ENCODE data around the gene LILRB1.

The LILRB1 gene

DNA sequence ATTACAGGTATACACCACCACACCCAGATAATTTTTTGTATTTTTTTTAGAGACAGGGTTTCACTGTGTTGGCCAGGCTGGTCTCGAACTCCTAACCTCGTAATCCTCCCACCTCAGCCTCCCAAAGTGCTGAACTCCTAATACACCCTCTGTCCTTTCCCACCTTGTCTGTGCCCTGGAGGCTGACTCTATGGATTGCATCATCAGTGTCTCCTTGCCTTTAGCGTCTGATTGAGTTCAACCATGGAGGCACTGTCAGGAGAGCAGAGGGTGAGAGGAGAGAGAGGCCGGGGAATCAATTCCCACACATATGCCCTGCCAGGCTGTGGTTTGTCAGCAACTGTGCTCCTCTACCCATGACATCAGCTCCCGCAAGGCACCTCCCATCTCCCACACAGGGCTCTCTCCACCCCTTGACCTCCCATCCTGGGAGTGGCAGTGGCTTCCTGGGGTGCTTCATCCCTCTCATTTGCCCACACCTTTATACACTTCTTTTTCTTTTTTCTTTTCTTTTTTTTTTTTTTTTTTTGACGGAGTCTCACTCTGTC lies 19.9 kb downstream of the LILRB1 start:
- Histone ChIP-seq H3K9ac (ENCODE audit: low read depth, low read length) (no peak overlapping the region), H3K27me3 (ENCODE audit: control insufficient read depth, insufficient read depth, low read length) (no peaks in the 10 kb centered on the region), H3K36me3 (ENCODE audit: insufficient read depth, low read length) (no peaks in the 10 kb centered on the region), H3K9me3 (replicated peaks; ENCODE audit: low read length) (peaks cover 8% of the 10 kb centered on the region), H3K4me1 (ENCODE audit: control insufficient read depth, insufficient read depth, low read length) (no peaks in the 10 kb centered on the region), H3K4me3 (ENCODE audit: low read length) (no peak overlapping the region), H3K4me2 (ENCODE audit: low read length) (no peak overlapping the region)

DNA sequence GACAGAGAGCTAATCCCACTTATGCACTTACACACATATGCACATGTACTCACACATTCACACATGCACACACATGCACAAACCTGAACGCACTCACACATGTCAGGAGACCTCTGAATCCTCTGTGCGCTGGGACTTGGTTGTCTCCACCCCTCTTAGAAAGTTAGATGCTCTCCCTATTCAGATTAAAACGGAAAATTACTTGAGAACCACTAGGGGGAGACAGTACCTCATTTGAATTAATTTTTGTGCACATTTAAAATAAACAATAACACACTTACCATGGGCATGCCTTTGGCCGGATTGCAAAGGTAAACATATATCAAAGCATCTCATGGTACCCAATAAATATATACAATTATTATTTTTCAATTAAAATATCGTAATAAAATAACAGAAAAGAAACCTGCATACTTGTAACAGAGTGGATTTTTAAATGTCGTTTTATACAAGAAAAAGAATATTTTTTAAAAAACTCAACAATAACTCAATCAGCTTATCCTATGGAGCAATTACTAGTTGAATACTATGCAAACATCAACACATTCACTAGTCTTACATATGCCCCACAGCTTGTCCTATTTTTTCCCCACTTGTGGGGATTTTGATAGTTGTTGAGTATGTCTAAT lies 23.0 kb downstream of the LILRB1 start:
- no peak overlapping the region for H3K4me3 ChIP-seq (ENCODE audit: low read length)
- no peaks in the 10 kb centered on the region for H3K36me3 ChIP-seq (ENCODE audit: insufficient read depth, low read length)
- no peak overlapping the region for H3K9ac ChIP-seq (ENCODE audit: low read depth, low read length)
- no peaks in the 10 kb centered on the region for H3K27me3 ChIP-seq (ENCODE audit: control insufficient read depth, insufficient read depth, low read length)
- no peak overlapping the region for H3K4me2 ChIP-seq (ENCODE audit: low read length)
- H3K9me3 ChIP-seq (replicated peaks; ENCODE audit: low read length) = peaks cover 7% of the 10 kb centered on the region
- H3K4me1 ChIP-seq (ENCODE audit: control insufficient read depth, insufficient read depth, low read length) = no peaks in the 10 kb centered on the region

DNA sequence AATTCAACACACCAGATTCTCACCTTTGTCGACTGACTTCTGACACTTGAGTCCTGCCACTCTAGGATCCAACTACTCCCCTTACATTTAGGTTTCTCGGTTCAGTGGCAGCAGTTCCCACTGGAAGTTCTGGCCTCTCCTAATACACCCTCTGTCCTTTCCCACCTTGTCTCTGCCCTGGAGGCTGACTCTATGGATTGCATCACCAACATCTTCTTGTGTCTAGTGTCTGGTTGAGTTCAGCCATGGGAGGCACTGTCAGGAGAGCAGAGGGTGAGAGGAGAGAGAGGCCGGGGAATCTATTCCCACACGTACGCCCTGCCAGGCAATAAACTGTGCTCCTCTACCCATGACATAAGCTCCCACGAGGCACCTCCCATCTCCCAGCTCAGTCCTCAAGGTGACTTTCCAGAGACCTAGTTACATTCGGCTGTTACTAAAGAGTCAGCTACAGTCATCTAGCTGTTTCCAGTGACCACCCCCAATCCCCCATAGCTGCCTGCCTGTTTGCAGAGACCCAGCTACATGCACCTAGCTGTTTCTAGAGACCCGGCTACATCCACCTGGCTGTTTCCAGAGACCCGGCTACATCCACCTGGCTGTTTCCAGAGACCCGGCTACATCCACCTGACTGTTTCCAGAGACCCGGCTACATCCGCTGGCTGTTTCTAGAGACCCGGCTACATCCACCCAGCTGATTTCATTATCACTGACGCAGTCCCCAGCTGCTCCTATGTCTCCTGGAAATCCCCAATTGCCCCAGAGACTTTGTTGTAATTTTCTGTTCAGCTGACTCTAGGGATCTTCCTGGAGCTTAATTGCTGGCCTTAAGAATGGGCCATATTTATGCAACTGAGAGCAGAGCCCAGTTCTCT lies 24.4 kb downstream of the LILRB1 start:
- Histone ChIP-seq H3K9ac (ENCODE audit: low read depth, low read length) (no peak overlapping the region), H3K4me1 (ENCODE audit: control insufficient read depth, insufficient read depth, low read length) (no peaks in the 10 kb centered on the region), H3K27me3 (ENCODE audit: control insufficient read depth, insufficient read depth, low read length) (no peaks in the 10 kb centered on the region), H3K4me2 (ENCODE audit: low read length) (no peak overlapping the region), H3K4me3 (ENCODE audit: low read length) (no peak overlapping the region), H3K36me3 (ENCODE audit: insufficient read depth, low read length) (no peaks in the 10 kb centered on the region), H3K9me3 (replicated peaks; ENCODE audit: low read length) (peaks cover 7% of the 10 kb centered on the region)

DNA sequence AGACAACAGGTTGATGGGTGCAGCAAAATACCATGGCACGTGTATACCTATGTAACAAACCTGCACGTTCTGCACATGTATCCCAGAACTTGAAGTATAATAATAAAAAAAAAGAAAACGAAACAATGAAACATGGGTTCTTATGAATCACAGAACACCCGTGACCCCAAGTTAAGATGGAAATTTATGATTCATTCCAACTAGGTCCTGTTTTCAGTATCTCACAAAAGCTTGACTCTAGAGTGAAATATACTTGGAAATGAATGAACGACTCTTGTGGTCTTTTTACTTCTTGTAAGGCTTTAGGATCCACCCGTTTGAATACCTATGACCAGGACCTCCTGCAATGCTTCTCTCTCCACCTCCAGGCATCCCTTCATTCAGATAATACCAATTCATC lies 29.0 kb downstream of the LILRB1 start:
- H3K4me2 ChIP-seq (ENCODE audit: low read length) = no peak overlapping the region
- H3K4me1 ChIP-seq (ENCODE audit: control insufficient read depth, insufficient read depth, low read length) = no peaks in the 10 kb centered on the region
- no peak overlapping the region for H3K4me3 ChIP-seq (ENCODE audit: low read length)
- peaks cover 5% of the 10 kb centered on the region for H3K9me3 ChIP-seq (replicated peaks; ENCODE audit: low read length)
- H3K36me3 ChIP-seq (ENCODE audit: insufficient read depth, low read length) = no peaks in the 10 kb centered on the region
- H3K27me3 ChIP-seq (ENCODE audit: control insufficient read depth, insufficient read depth, low read length) = no peaks in the 10 kb centered on the region
- H3K9ac ChIP-seq (ENCODE audit: low read depth, low read length) = no peak overlapping the region

DNA sequence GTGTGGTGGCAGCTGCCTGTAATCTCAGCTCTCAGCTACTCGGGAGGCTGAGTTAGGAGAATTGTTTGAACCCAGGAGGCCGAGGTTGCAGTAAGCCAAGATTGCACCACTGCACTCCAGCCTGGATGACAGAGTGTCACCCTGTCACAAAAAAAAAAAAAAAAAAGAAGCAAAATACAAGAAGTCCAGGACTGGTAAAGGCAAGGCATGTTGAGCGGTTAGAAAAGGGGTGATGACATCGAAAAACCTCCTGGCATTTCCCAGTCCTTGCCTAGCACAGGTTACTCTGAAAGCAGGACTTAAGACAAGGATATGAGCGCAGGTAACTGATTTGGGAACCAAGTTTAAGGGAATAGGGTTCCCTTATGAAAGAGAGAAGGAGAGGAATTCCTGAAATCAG lies 30.0 kb downstream of the LILRB1 start:
- Histone ChIP-seq H3K9ac (ENCODE audit: low read depth, low read length) (no peak overlapping the region), H3K27me3 (ENCODE audit: control insufficient read depth, insufficient read depth, low read length) (no peaks in the 10 kb centered on the region), H3K4me2 (ENCODE audit: low read length) (no peak overlapping the region), H3K9me3 (replicated peaks; ENCODE audit: low read length) (peaks cover 15% of the 10 kb centered on the region), H3K36me3 (ENCODE audit: insufficient read depth, low read length) (no peaks in the 10 kb centered on the region), H3K4me1 (ENCODE audit: control insufficient read depth, insufficient read depth, low read length) (no peaks in the 10 kb centered on the region), H3K4me3 (ENCODE audit: low read length) (no peak overlapping the region)

DNA sequence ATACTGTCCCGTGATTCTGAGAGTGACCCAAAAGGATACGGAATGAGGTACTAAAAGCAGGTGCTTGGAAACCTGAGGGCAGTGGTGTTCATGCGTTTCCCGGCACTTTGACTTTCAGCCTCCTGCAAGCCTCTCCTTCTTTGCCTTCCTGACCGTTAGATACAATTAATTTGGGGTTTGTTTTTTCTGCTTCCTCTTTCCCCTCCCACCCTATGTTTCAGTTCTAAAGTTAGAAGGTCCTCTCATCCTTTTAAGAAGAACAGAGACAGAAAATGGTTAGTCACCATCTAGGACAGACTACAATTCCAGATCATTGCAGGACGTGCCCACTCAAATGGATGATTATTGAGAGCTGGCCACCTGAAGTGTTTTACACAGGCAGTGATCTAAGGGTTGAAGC lies 30.7 kb downstream of the LILRB1 start:
- peaks cover 15% of the 10 kb centered on the region for H3K9me3 ChIP-seq (replicated peaks; ENCODE audit: low read length)
- no peak overlapping the region for H3K9ac ChIP-seq (ENCODE audit: low read depth, low read length)

DNA sequence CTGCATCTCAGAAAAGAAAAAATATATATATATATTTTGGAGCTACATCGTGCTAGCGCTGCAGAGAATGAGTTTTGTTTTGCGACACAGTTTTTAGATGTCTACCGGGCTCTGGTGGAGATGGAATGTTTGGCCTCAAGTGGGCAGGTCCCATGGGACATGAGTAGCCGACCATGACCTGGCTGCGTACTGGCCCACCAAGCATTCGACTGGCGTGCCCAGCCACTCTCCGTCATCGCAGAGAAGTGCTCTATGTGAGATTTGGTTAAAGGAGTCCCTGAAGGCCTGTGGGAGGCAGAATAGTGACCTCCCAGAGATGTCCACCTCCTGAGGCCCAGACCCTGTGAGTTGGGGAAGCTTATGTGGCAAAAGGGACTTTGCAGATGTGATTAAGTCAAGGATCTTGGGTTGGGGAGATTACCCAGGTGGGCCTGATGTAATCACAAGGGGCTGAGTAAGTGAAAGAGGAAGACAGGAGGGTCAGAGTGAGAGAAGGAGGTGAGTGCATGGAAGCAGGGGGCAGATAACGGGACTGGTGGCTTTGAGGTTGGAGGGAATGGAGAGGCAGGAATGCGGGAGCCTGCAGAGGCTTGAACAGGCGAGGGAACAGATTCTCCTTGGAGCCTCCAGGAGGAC lies 31.7 kb downstream of the LILRB1 start:
- Histone ChIP-seq H3K36me3 (ENCODE audit: insufficient read depth, low read length) (no peaks in the 10 kb centered on the region), H3K4me1 (ENCODE audit: control insufficient read depth, insufficient read depth, low read length) (no peaks in the 10 kb centered on the region), H3K27me3 (ENCODE audit: control insufficient read depth, insufficient read depth, low read length) (no peaks in the 10 kb centered on the region), H3K9me3 (replicated peaks; ENCODE audit: low read length) (peaks cover 15% of the 10 kb centered on the region), H3K9ac (ENCODE audit: low read depth, low read length) (no peak overlapping the region), H3K4me2 (ENCODE audit: low read length) (no peak overlapping the region), H3K4me3 (ENCODE audit: low read length) (no peak overlapping the region)

More for the DNA sequence above, 30.7 kb downstream of the LILRB1 start:
- Histone ChIP-seq H3K4me2 (ENCODE audit: low read length) (no peak overlapping the region), H3K4me3 (ENCODE audit: low read length) (no peak overlapping the region), H3K36me3 (ENCODE audit: insufficient read depth, low read length) (no peaks in the 10 kb centered on the region), H3K27me3 (ENCODE audit: control insufficient read depth, insufficient read depth, low read length) (no peaks in the 10 kb centered on the region), H3K4me1 (ENCODE audit: control insufficient read depth, insufficient read depth, low read length) (no peaks in the 10 kb centered on the region)

DNA sequence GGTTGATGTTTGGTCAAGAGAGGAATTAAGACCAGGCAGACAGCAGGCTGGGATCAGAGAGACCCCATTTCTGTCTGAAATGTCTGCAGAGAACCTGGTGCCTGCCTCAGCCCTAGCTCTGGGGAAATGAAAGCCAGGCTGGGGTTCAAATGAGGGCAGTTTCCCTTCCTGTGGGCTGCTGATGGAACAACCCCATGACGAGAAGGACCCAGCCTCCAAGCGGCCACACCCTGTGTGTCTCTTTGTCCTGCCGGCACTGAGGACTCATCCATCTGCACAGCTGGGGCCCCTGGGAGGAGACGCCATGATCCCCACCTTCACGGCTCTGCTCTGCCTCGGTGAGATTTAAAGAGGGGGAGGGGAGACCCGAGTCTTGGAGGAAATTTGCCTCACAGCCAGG lies 32.4 kb downstream of the LILRB1 start, which contains the start of gene LILRB4:
LILRB4 (plus strand) TSS at position 256 of the 400 bp plus-strand sequence; CDS start at position 305, 49 bp downstream.
- Histone ChIP-seq H3K27me3 (ENCODE audit: control insufficient read depth, insufficient read depth, low read length) (no peaks in the 10 kb centered on the region), H3K4me1 (ENCODE audit: control insufficient read depth, insufficient read depth, low read length) (no peaks in the 10 kb centered on the region), H3K4me3 (ENCODE audit: low read length) (no peak within 1 kb of the TSS), H3K9ac (ENCODE audit: low read depth, low read length) (no peak within 1 kb of the TSS), H3K9me3 (replicated peaks; ENCODE audit: low read length) (peaks cover 15% of the 10 kb centered on the region), H3K4me2 (ENCODE audit: low read length) (no peak within 1 kb of the TSS), H3K36me3 (ENCODE audit: insufficient read depth, low read length) (no peaks in the 10 kb centered on the region)

DNA sequence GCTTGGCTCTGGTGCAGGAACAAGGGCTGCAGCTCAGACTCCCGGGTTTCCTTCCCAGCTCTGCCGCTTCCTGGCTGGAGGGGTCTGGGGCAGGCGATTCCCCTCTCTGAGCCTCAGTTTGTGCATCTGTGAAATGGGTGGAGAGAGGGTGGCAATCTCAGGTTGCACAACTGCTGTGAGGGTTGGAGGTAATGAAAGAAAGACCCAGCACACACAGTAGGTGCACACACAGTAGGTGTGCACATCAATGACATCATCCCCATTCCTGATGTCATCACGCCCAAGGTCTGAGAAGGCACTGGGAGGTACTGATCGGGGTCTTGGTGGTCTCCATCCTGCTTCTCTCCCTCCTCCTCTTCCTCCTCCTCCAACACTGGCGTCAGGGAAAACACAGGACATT lies 35.2 kb downstream of the LILRB1 start:
- H3K4me1 ChIP-seq (ENCODE audit: control insufficient read depth, insufficient read depth, low read length) = no peaks in the 10 kb centered on the region
- no peak overlapping the region for H3K4me3 ChIP-seq (ENCODE audit: low read length)
- H3K36me3 ChIP-seq (ENCODE audit: insufficient read depth, low read length) = no peaks in the 10 kb centered on the region
- H3K9ac ChIP-seq (ENCODE audit: low read depth, low read length) = no peak overlapping the region
- no peaks in the 10 kb centered on the region for H3K27me3 ChIP-seq (ENCODE audit: control insufficient read depth, insufficient read depth, low read length)
- H3K4me2 ChIP-seq (ENCODE audit: low read length) = no peak overlapping the region
- H3K9me3 ChIP-seq (replicated peaks; ENCODE audit: low read length) = peaks cover 11% of the 10 kb centered on the region

DNA sequence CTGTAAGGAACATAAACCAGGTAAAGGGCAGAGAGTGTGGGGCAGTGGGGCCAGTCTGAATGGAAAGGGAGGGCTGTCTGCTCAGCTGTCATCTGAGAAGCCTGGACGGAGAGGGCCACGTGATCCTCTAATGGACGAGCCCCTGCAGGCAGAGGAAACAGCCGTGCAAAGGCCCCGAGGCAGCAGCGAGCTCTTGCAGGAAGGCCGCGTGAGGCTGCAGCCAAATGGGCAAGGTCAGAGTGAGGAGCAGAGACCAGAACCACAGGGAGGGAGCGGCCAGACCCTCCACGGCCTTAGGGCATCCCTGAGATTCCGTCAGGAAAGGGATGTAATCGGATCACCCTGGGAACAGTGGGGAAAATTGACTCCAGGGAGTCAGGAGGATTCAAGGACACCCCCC lies 36.9 kb downstream of the LILRB1 start:
- peaks cover 15% of the 10 kb centered on the region for H3K9me3 ChIP-seq (replicated peaks; ENCODE audit: low read length)
- no peak overlapping the region for H3K9ac ChIP-seq (ENCODE audit: low read depth, low read length)
- no peak overlapping the region for H3K4me2 ChIP-seq (ENCODE audit: low read length)
- no peaks in the 10 kb centered on the region for H3K36me3 ChIP-seq (ENCODE audit: insufficient read depth, low read length)
- no peaks in the 10 kb centered on the region for H3K4me1 ChIP-seq (ENCODE audit: control insufficient read depth, insufficient read depth, low read length)
- H3K27me3 ChIP-seq (ENCODE audit: control insufficient read depth, insufficient read depth, low read length) = no peaks in the 10 kb centered on the region
- H3K4me3 ChIP-seq (ENCODE audit: low read length) = no peak overlapping the region

DNA sequence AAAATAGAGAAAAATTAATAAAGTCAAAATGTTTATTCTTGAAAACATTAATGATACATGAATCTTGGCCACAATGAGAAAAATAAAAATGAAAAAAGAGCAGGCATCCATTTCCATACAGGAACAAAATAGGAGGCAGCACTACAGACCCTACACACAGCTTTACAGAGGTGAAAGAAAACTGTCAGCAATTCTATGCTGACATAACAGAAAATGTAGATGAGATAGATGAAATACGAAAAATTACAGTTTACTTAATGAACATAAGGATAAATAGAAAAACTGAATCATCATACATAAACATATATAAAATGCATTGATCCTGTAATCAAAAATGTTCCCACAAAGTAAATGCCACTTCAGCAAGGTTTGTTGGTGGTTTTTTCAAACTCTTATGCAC lies 38.1 kb downstream of the LILRB1 start:
- no peak overlapping the region for H3K4me2 ChIP-seq (ENCODE audit: low read length)
- H3K9ac ChIP-seq (ENCODE audit: low read depth, low read length) = no peak overlapping the region
- peaks cover 15% of the 10 kb centered on the region for H3K9me3 ChIP-seq (replicated peaks; ENCODE audit: low read length)
- no peaks in the 10 kb centered on the region for H3K4me1 ChIP-seq (ENCODE audit: control insufficient read depth, insufficient read depth, low read length)
- no peaks in the 10 kb centered on the region for H3K27me3 ChIP-seq (ENCODE audit: control insufficient read depth, insufficient read depth, low read length)
- no peaks in the 10 kb centered on the region for H3K36me3 ChIP-seq (ENCODE audit: insufficient read depth, low read length)
- no peak overlapping the region for H3K4me3 ChIP-seq (ENCODE audit: low read length)
